ENCODE measurements around the gene DNM1L. TPM values are rescaled to one million over a fixed set of nuclear protein-coding genes. Genes with fewer than 3 reads are reported as not detected.

Gene DNM1L
- total RNA-seq, 4 donors from 2014 or later, result 66.4 to 81.4 (median 71.8) TPM

DNA sequence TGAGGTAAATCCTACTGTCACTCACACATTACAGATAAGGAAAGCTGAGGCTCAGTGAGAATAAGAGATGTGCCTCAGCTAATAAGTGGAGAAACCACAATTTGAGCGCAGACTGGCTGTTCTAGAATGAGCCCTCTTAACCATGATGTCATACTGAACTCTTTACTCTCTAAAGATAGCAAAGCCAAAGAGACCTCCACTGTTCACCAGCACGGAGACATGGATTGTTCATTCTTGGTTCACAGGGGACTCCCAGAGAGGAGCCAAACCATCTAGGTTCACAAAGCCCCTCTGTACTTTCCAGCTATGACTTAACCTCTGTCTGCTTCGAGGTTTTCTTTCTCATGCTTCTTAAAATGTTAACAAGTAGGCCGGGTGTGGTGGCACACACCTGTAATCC, 109.3 kb downstream of the DNM1L start:
- Histone ChIP-seq H3K4me1 (no peaks in the 10 kb centered on the region), H3K4me3 (no peak overlapping the region), H3K27me3 (peaks cover 0 to 7% (median 0%) of the 10 kb centered on the region in 4 donors), H3K36me3 (peaks cover 0 to 19% (median 0%) of the 10 kb centered on the region in 4 donors), H3K27ac (replicated peaks in 1 of 4) (no peak overlapping the region), H3K9me3 (no peaks in the 10 kb centered on the region)
- TF ChIP-seq CTCF (IDR thresholded peaks at IDR 0.05), result no peak
- TF ChIP-seq POLR2AphosphoS5 (IDR thresholded peaks at IDR 0.05), result no peak
- TF ChIP-seq EP300 (IDR thresholded peaks at IDR 0.05), result no peak
- TF ChIP-seq POLR2A (IDR thresholded peaks at IDR 0.05; ENCODE audit: low read depth), result no peak
- DNase-seq (ENCODE audit: extremely low spot score), result no peak
- intact Hi-C loops (cut with DNase I), result no loop called here
- WGBS, result 85% methylated on average over 4 of the region's 4 CpGs

DNA sequence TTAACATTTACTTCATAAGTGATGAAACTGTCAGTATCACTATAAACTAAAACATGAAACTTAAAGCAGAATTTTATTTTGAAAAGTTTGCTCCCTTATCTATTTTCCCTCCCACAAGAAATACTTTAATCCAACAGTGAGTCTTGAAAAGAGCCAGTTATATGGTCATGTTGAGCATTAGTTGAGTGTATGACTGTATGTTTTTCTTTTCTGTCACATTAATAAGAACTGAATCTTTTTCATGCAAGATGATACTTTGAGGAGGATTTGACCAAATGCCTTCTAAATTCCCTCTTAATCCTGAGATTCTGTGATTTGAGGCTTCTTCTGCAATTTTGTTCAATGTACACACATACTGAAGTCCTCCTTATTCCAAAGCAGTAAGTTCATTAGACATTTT, 110.3 kb downstream of the DNM1L start:
- intact Hi-C loops (cut with DNase I), result no loop called here
- Histone ChIP-seq H3K4me1 (peaks cover 0 to 2% (median 0%) of the 10 kb centered on the region in 4 donors), H3K36me3 (peaks cover 0 to 19% (median 0%) of the 10 kb centered on the region in 4 donors), H3K27ac (replicated peaks in 1 of 4) (no peak overlapping the region), H3K9me3 (no peaks in the 10 kb centered on the region), H3K4me3 (no peak overlapping the region), H3K27me3 (peaks cover 0 to 7% (median 0%) of the 10 kb centered on the region in 4 donors)
- DNase-seq (ENCODE audit: extremely low spot score), result no peak
- TF ChIP-seq POLR2A (IDR thresholded peaks at IDR 0.05; ENCODE audit: low read depth), result no peak
- TF ChIP-seq EP300 (IDR thresholded peaks at IDR 0.05), result no peak
- TF ChIP-seq POLR2AphosphoS5 (IDR thresholded peaks at IDR 0.05), result no peak
- TF ChIP-seq CTCF (IDR thresholded peaks at IDR 0.05), result no peak

- TF ChIP-seq CTCF (IDR thresholded peaks at IDR 0.05), result no peak
- TF ChIP-seq POLR2A (IDR thresholded peaks at IDR 0.05; ENCODE audit: low read depth), result no peak
- TF ChIP-seq EP300 (IDR thresholded peaks at IDR 0.05), result no peak
- no peak for TF ChIP-seq POLR2AphosphoS5 (IDR thresholded peaks at IDR 0.05)
- H3K36me3 ChIP-seq, result peaks cover 0 to 24% (median 0%) of the 10 kb centered on the region in 4 donors
- peaks cover 0 to 7% (median 0%) of the 10 kb centered on the region in 4 donors for H3K4me1 ChIP-seq
- no peaks in the 10 kb centered on the region for H3K9me3 ChIP-seq
- WGBS, result 30% methylated on average over 2 of the region's 2 CpGs
- no peak overlapping the region for H3K27ac ChIP-seq (replicated peaks in 1 of 4)
- intact Hi-C loops (cut with DNase I), result no loop called here
- H3K4me3 ChIP-seq, result no peak overlapping the region
- no peak for DNase-seq (ENCODE audit: extremely low spot score)
- H3K27me3 ChIP-seq, result peaks cover 0 to 7% (median 0%) of the 10 kb centered on the region in 4 donors
These were observed 110.8 kb downstream of the DNM1L start for GRCh38 chr12:32789916-32790315.

GRCh38 chr12:32794281-32794680, 115.2 kb downstream of the DNM1L start:
- peaks cover 0 to 11% (median 0%) of the 10 kb centered on the region in 4 donors for H3K4me1 ChIP-seq
- TF ChIP-seq CTCF (IDR thresholded peaks at IDR 0.05), result no peak
- TF ChIP-seq POLR2A (IDR thresholded peaks at IDR 0.05; ENCODE audit: low read depth), result no peak
- no peak for TF ChIP-seq POLR2AphosphoS5 (IDR thresholded peaks at IDR 0.05)
- TF ChIP-seq EP300 (IDR thresholded peaks at IDR 0.05), result no peak
- H3K27ac ChIP-seq (replicated peaks in 1 of 4), result no peak overlapping the region
- 86% methylated on average over 4 of the region's 4 CpGs for WGBS
- H3K4me3 ChIP-seq, result no peak overlapping the region
- no peaks in the 10 kb centered on the region for H3K9me3 ChIP-seq
- H3K36me3 ChIP-seq, result peaks cover 0 to 42% (median 0%) of the 10 kb centered on the region in 4 donors
- DNase-seq (ENCODE audit: extremely low spot score), result no peak
- H3K27me3 ChIP-seq, result no peaks in the 10 kb centered on the region
- intact Hi-C loops (cut with DNase I), result no loop called here

Small RNAs within 50 kb of the gene (small RNA-seq; reads per million reads assigned to genes)
- gene RF00019, result 0 reads per million in 3 donors

Other genes with a start within 250 kb of the DNM1L start
- gene YARS2, start 76.6 kb downstream of the DNM1L start, total RNA-seq, result 10 to 100 TPM; 12.3 to 15.0 (median 14.7) TPM
- 1 to 10 TPM; 1.2 to 1.5 (median 1.3) TPM for gene PKP2, start 217.5 kb downstream of the DNM1L start, total RNA-seq

Measured in esophagus muscularis mucosa (tissue), 4 donors.